HG03066 (cell line): Measurements from ENCODE around the gene KEL.

ENCODE experiments used
- ATAC-seq: cut with Tn5 transposase; IDR thresholded peaks from one replicate; pipeline ENCODE4 v1.9.1; 2021; ENCODE audit warnings: low read depth; ENCODE audit not compliant: unreplicated experiment

Gene KEL

GRCh38 chr7:142963993-142964392, 1.8 kb upstream of the KEL start:
- no peak for ATAC-seq

GRCh38 chr7:142962991-142963390, 828 bp upstream of the KEL start:
- no peak for ATAC-seq

- no peak for ATAC-seq
Observed at GRCh38 chr7:142961595-142961972, 579 bp downstream of the KEL start.

- no peak for ATAC-seq
Observed at GRCh38 chr7:142960955-142961512, 1.1 kb downstream of the KEL start.

GRCh38 chr7:142959202-142959601, 3.0 kb downstream of the KEL start:
- ATAC-seq, result no peak

GRCh38 chr7:142957723-142958122, 4.4 kb downstream of the KEL start:
- no peak for ATAC-seq

- ATAC-seq, result no peak
Observed at GRCh38 chr7:142956951-142957623, 5.1 kb downstream of the KEL start.

- ATAC-seq, result no peak
Observed at GRCh38 chr7:142954680-142955268, 7.4 kb downstream of the KEL start.

- no peak for ATAC-seq
Observed at GRCh38 chr7:142950235-142950634, 11.9 kb downstream of the KEL start.

GRCh38 chr7:142948603-142949002, 13.6 kb downstream of the KEL start:
- ATAC-seq, result no peak

GRCh38 chr7:142945001-142945400, 17.2 kb downstream of the KEL start:
- no peak for ATAC-seq

GRCh38 chr7:142943706-142944268, 18.4 kb downstream of the KEL start:
- ATAC-seq, result no peak

GRCh38 chr7:142942746-142943145, 19.4 kb downstream of the KEL start:
- ATAC-seq, result no peak

- ATAC-seq, result no peak
Observed at GRCh38 chr7:142941541-142941940, 20.6 kb downstream of the KEL start.

GRCh38 chr7:142940966-142941535, 21.1 kb downstream of the KEL start:
- ATAC-seq, result no peak

- no peak for ATAC-seq
Observed at GRCh38 chr7:142939226-142939910, 22.8 kb downstream of the KEL start, which contains the start of gene LLCFC1. Gene LLCFC1 (plus strand): TSS chr7:142939484. CDS start chr7:142939622, 138 bp downstream.

GRCh38 chr7:142938611-142939010, 23.6 kb downstream of the KEL start:
- ATAC-seq, result no peak

- no peak for ATAC-seq
Observed at GRCh38 chr7:142935941-142936565, 26.1 kb downstream of the KEL start.

GRCh38 chr7:142934056-142934455, 28.1 kb downstream of the KEL start:
- ATAC-seq, result no peak

- no peak for ATAC-seq
Observed at GRCh38 chr7:142933624-142934023, 28.5 kb downstream of the KEL start, which contains the start of gene TRPV5. Gene TRPV5 (minus strand): TSS chr7:142933746. CDS start chr7:142933459, 287 bp downstream.
